Central memory CD4-positive, alpha-beta T cell (primary cell): ENCODE data around the gene FAM98C.
A peak's percentile ranks its signal among the peaks of the same experiment; 100 is the strongest.
"Not testable (repeated sequence)": the region's sequence is repeated elsewhere in the genome, so short reads cannot be mapped to it uniquely, and the experiment has no call there.

ENCODE experiments used
- DNase-seq: peaks from one replicate; pipeline ENCODE4 v3.0.0; 2022

The FAM98C gene

DNA sequence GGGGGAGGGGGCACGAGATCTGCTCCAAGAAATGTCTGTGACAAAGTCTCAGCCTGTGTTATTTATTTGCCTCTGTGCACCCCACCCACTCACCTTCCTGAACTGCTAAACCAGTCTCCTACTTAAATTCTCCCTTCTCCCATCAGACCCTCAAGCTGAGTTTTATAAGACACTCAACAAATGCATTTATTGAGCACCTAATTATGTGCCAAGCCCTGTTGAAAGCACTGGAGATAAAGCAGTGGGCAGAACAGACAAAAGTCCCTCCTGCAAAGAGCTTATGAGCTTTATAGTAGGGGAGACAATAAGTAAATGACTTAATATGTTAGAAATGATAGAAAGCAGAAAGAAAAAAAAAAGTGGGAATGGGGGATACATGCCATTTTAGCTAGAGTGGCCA, 3.4 kb upstream of the FAM98C start:
- DNase-seq: no peak

DNA sequence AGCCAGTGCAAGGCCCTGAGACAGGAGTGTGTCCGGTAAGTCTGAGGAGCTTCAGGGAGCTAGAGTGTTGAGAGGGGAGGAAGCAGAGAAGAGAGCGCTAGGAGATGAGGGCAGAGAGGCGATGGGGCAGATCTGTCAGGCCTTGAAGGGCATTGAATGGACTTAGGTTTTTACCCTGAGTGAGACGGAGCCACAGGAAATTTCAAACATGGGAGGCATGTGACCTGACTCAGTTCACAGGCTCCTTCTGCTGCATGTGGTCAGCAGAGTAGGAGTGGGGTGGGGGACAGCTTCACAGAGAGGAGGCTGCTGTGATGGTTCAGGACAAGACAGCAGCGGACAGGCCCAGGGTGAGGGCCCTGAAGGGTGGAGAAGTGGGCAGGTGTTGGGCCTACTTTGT, 2.5 kb upstream of the FAM98C start:
- no peak for DNase-seq

DNA sequence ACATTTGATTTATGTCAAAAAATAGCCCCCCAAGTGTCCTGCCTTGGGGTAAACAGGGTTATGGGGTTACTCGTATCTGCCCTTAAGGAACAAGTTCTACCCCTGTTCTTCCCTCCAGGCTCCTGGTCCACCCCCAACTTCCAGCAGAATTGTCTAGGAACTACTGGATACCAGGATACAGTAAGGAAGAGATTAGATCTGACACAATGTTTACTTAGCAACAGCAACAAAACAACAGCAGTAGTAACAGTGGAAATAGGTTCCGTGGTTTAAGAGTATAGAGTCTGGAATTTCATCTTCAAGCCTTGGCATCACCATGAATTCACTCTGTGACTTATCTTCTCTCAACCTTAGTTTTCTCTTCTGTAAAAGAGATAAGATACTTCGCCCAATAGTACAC, 1.7 kb upstream of the FAM98C start:
- no peak for DNase-seq

DNA sequence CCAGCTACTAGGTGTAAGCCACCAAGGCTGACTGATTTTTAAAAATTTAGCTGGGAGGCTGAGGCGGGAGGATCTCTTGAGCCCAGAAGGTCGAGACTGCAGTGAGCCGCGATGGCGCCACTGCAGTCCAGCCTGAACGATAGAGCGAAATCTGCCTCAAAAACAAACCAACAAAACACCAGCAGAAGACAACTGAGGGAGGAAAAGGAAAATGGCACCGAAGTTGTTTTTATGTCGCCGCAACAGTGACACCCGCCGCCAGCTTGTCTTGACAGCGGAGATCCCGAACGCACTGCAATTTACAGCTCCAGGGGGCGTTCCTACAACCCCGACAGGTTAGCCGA, 298 bp upstream of the FAM98C start:
- no peak for DNase-seq

GRCh38 chr19:38404858-38405257, 2.0 kb downstream of the FAM98C start:
- no peak for DNase-seq

DNA sequence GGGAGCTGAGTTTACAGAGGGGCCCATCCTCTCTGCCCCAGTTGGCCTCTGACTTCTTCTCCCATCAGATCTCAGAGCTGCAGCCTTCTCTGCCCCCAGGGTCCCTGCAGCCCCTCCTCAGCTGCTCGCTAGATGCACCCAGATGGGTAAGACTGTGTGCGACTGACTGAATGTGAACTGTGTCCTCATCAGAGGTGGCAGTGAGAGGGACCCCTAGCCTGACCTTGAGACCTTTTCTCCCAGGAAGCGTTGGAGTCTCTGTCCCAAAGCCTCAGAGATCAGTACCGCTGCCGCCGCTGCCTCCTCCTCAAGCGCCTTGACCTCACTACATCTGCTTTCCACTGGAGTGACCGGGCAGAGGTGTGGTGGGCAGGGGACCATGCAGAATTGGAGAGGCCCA, 2.4 kb downstream of the FAM98C start:
- DNase-seq: no peak

DNA sequence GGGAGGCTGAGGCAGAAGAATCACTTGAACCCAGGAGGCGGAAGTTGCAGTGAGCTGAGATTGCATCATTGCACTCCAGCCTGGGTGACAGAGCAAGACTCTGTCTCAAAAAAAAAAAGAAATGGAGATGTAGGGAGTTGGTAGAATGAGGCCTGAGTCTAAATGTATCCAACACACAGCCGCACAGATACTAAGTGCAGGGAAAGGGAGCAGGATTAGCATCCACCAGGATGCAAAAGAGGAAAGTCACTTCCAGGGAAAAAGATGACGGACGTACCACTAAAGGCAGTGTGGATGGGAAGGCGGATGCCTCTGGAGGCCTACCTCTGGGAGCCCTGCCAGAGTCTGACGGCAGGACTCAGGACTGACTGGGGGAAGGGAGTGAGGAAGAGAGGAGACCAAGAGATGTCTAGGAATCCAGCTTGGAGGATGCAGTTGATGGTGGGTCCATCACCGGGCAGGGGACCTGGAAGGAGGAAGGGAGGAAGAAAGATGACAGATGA, 6.8 kb downstream of the FAM98C start:
- DNase-seq: no peak

DNA sequence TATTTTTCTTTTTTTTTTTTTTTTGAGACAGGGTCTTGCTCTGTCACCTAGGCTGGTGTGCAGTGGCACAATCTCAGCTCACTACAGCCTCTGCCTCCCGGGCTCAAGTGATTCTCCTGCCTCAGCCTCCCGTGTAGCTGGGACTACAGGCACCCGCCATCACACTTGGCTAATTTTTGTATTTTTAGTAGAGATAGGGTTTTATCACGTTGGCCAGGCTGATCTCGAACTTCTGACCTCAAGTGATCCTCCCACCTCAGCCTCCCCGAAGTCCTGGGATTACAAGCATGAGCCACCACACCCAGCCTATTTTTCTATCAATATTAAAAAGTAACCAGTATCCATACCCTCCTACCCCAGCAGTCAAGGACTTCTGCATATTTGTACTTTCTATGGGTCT, 7.5 kb downstream of the FAM98C start:
- not testable (repeated sequence) for DNase-seq

DNA sequence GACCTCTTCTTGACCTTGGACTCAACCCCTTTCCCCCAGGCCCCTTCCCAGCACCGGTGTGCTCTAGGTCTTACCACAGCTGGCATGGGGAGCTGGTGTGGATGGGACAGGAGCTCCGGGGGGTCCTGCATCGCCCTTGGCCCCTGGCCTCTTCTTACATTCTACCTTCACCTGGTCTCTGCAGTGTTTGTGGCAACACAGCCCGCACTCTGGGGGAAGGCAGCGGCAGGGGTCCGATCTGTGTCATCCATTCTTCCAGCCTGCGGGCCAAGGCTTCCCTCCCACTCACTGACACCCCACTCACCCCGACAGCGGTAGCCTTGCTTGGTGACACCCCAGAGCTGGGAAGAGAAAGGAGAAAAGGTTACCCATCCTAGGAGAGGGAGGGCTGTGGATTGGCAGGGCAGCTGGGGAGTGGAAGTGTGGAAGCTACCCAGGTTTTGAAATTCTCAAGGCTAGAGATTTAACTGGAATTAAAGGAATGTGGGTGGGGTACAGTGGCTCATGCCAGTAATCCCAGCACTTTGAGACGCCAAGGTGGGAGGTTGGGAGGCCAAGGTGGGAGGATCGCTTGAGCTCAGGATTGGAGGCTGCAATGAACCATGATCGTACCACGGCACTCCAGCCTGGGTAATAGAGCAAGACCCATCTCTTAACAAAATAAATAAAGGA, 8.3 kb downstream of the FAM98C start:
- DNase-seq: no peak

- DNase-seq: not testable (repeated sequence)
These were observed 9.0 kb downstream of the FAM98C start for GRCh38 chr19:38411898-38412297.

DNA sequence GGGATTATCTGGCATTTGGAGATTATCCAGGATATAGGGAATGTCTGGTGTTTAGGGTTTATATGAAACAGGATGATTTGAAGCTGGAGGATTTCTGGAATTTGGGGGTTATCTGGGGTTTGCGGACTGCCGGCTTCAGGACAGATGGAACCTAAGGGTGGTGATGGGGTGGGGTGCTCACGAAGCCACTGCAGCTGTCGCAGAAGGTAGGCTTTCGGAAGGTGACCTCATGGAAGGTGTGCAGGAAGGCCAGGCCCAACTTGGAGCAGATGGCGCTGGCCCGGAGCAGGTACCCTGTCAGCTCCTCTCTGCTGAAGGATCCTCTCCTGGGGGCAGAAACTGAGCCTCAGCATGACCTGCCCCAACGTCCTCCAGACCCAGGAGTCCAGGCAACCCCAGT, 9.6 kb downstream of the FAM98C start:
- DNase-seq: no peak

DNA sequence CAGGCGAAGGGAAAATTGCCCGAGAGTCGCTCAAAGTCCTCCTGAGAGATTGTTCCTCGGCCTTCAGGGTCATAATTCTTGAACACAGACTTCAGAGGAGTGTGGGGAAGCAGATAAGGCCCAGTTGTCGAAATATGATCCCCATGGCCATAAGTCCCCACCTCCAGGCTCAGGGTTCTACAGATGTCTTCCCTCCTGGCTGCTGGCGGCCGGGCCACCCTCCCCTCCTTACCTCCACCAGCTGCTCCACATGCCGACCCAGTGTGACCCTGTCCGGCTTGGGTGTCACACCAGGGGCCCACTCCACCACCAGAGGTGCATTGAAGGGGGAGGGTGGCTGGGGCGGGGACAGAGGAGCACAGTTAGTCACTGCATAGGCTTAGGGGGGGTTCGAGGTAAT, 10.1 kb downstream of the FAM98C start:
- DNase-seq: no peak

DNA sequence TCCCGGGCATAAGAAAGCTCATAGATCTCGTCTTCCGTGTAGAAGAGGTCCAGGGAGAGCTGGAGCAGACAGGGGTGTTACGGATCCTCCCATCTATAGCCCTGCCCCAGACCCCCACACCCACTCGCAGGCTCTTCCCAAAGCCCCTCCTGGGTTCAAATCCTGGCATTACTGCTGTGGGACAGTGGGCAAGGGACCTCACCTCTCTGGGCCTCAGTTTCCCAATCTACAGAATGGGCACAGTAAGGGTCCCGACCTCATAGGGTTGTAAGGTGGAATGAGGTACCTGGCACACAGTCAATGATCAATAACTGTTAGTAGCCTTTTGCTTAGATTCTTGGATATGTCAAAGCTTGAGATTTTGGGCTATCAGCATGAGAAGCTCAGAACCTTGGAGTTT, 10.5 kb downstream of the FAM98C start:
- DNase-seq: no peak

DNA sequence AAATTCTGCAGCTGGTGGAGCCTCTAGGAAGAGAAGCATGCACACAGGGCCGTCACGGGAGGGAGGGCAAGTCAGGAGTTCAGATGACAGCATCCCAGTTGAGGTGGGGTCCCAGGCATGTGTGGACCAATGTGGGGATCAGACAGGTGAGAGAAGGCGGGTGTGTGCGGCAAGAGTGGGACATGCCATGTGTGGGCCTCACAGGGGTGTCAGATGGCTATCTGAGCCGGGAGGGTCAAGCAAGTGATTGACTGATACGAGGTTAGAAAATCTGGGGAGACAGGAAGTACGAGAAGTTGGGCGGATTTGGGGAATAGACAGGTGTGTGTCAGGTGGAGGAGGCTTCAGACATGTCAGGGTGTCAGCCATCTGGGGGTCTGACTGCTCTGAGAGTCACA, 14.3 kb downstream of the FAM98C start:
- DNase-seq: no peak

- peak; percentile 37 for DNase-seq
These were observed 14.9 kb downstream of the FAM98C start for GRCh38 chr19:38417544-38418506.

GRCh38 chr19:38420935-38421334, 18.0 kb downstream of the FAM98C start:
- no peak for DNase-seq

DNA sequence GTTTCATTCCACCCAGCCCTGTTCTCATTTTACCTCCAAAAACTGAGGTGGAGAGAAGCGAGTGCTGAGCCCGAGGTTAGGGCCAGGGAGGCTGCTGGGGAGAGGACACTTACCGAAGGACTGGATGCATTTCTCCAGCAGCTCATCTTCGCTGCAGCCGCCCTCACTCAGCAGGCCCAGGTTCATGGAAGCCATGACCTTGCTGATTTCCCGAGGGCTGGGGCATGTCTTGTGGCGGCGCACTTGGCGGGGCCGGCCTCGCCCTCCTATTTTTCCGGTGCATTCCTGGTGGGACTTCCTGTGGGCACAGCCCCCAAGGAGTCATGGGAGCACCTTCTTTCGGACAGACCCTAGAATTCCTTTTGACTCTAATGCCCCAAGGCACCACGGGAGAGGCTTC, 19.0 kb downstream of the FAM98C start:
- no peak for DNase-seq

DNA sequence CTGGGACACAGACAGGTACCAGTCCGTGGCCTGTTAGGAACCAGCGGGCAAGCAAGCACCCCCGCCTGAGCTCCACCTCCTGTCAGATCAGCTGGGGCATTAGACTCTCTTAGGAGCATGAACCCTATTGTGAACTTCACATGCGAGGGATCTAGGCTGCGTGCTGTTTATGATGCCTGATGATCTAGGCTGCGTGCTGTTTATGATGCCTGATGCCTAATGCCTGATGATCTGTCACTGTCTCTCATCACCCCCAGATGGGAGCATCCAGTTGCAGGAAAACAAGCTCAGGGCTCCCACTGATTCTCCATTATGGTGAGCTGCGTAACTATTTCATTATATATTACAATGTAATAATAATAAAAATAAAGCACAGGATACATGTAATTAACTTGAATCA, 19.5 kb downstream of the FAM98C start:
- DNase-seq: no peak

DNA sequence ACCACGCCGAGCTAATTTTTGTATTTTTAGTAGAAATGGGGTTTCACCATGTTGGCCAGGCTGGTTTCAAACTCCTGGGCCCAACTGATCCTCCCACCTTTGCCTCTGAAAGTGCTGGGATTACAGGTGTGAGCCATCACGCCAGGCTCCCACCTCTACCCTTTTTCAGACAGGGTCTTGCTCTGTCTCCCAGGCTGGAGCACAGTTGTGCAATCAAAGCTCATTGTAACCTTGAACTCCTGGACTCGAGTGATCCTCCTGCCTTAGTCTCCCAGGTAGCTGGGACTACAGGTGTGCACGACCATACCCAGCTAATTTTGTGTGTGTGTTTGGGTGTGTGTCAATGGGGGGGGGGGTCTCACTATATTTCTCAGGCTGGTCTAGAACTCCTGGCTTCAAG, 21.4 kb downstream of the FAM98C start:
- DNase-seq: no peak

DNA sequence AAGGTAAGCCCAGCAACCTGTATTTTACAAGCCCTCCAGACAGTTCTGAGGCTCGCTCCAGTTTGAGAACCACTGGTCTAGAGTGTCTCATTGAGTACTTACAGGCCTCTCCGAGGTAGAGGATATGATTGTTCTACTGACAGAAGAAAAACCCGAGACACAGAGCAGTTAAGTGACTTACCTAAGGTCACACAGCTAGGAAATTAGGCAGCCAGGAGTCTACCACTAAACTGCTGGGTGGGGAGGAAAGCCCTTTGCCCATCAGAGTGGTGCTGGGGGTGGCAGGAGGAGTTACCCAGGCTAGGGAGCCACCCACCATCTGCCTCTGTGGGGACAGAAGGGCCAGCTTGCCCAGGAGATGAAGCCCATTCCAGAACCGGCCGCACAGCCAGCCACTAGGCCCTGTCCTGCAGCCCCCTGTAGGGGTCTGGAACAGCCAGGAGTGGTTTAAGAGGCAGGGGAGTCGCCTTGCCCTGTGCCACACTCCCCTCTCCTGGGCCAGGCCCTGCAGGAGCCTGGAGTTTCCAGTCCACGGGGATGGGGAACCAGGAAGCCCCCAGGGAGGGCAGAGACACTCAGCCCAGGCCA, 22.4 kb downstream of the FAM98C start:
- DNase-seq: no peak

DNA sequence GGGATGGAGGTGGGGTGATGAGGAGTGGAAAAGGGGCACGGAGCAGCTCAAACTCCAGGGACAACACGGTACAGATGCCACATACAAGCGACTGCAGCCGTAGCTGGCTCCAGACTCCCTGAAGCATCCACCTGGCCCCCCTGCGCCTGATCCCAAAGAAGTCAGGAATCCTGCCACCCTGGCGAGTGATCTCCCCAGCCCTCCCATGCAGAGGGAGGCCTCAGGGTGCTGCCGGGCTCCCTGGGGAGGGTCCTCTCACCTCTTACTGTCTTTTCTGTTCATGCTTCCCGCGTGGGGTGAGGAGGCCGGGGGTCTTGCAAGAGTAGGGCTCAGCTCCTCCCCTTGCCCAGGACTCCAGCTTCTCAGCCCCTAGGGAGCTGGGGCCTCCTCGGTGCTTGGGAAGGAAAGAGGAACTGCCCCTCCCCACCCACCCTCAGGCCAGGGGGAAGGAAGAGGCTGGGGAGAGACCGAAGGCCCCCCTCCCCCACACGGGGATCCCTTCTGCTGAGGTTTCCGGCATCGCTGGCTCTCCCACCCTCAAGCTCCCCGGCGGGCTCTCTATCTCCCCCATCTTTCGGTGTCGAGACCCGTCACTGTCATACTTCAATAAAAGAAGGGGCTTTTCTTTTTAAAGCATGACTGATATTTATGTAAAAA, 23.0 kb downstream of the FAM98C start, which contains the start of gene RASGRP4:
Gene RASGRP4, minus strand, starts transcription at position 410 of the 657 bp plus-strand sequence. Its CDS starts 128 bp downstream, at position 282.
- DNase-seq: peak; percentile 31

- DNase-seq: peak; percentile 27
These were observed 24.3 kb downstream of the FAM98C start for GRCh38 chr19:38427035-38427677.
